A549 (cell line): ENCODE results near the gene ZC3H4. TPM values are rescaled to one million over a fixed set of nuclear protein-coding genes. Genes with fewer than 3 reads are reported as not detected.

Experiments
- ATAC-seq, 2 experiments: fragments of 200-7000 bp in 1 of 2; fragments of >200 bp in 1 of 2; cut with Nextera tagmentation in 1 of 2; cut with Tn5 transposase in 1 of 2; 3 replicates each; pipeline versions ENCODE4 v1.8.0 to v1.9.1; 2018 to 2020; ENCODE audit warnings: mild to moderate bottlenecking in 1 of 2, moderate library complexity in 1 of 2
- CTCF ChIA-PET: fragments of 300-600 bp; sonication (Branson Sonifier 250); formaldehyde crosslinking; extraction: SDS; loops from one replicate; lab custom pipeline; 2021; ENCODE audit warnings: antibody characterized with exemption, inconsistent platforms; lab: Yijun Ruan, JAX
- POLR2A ChIA-PET: fragments of 350-600 bp; formaldehyde crosslinking; extraction: SDS; loops from one replicate; lab custom pipeline; 2021; ENCODE audit warnings: antibody characterized with exemption, inconsistent platforms; lab: Yijun Ruan, JAX
- DNase-seq, 2 experiments: peaks; one replicate each; pipeline versions ENCODE4 v3.0.0 to v3.0.0-alpha.2; 2011 to 2016; ENCODE audit warnings: low read depth in 1 of 2, low spot score in 1 of 2
- FAIRE-seq: peaks from 2 replicates; lab custom pipeline; 2011; peaks lifted over from hg19 to GRCh38; lab: Jason Lieb, UNC
- H3K27ac ChIP-seq, 2 experiments: fragments of >200 bp; sonication (Bioruptor Twin); formaldehyde crosslinking; 3 replicates each; pipeline ENCODE4 v1.5.1; 2016 to 2017
- H3K4me1 ChIP-seq: fragments of >200 bp; sonication (Bioruptor Twin); formaldehyde crosslinking; 3 replicates; pipeline ENCODE4 v1.6.1; 2016
- H3K4me2 ChIP-seq: fragments of >200 bp; sonication (Bioruptor Twin); formaldehyde crosslinking; 3 replicates; pipeline ENCODE4 v1.6.1; 2016
- H3K4me3 ChIP-seq: fragments of >200 bp; sonication (Bioruptor Twin); formaldehyde crosslinking; 3 replicates; pipeline ENCODE4 v1.5.1; 2016
- H3K9me3 ChIP-seq: fragments of >200 bp; sonication (Bioruptor Twin); formaldehyde crosslinking; 3 replicates; pipeline ENCODE4 v1.6.1; 2016
- CBX8 ChIP-seq: fragments of 200-600 bp; sonication (generic); IDR thresholded peaks from 2 replicates; pipeline ENCODE4 v1.6.1; 2016
- CEBPB ChIP-seq, 2 experiments: fragments of >200 bp in 1 of 2; sonication (Bioruptor Twin) in 1 of 2; formaldehyde crosslinking in 1 of 2; IDR thresholded peaks; 2 replicates each; pipeline ENCODE4 v1.6.1; 2012 to 2016
- CTCF ChIP-seq: fragments of >200 bp; sonication (Bioruptor Twin); formaldehyde crosslinking; IDR thresholded peaks from 3 replicates; pipeline ENCODE4 v1.5.1; 2016
- EHMT2 ChIP-seq: fragments of 200-600 bp; sonication (generic); IDR thresholded peaks from 2 replicates; pipeline ENCODE4 v1.6.1; 2016; ENCODE audit warnings: antibody characterized with exemption, low read depth, mild to moderate bottlenecking, moderate library complexity
- FOSB ChIP-seq: fragments of 250-450 bp; sonication (Bioruptor Pico); IDR thresholded peaks from 2 replicates; pipeline ENCODE4 v1.5.0; 2020; ENCODE audit warnings: mild to moderate bottlenecking, moderate library complexity
- FOSL2 ChIP-seq, 2 experiments: fragments of 450-650 bp in 1 of 2; fragments of >200 bp in 1 of 2; sonication (Bioruptor Twin) in 1 of 2; formaldehyde crosslinking; IDR thresholded peaks; 2 replicates each; pipeline versions ENCODE4 v1.5.0 to v1.6.1; 2016 to 2020; ENCODE audit warnings: mild to moderate bottlenecking in 1 of 2, moderate library complexity in 1 of 2
- JUNB ChIP-seq: fragments of >200 bp; sonication (Bioruptor Twin); formaldehyde crosslinking; IDR thresholded peaks from 2 replicates; pipeline ENCODE4 v1.6.1; 2016
- NPAS2 ChIP-seq: fragments of 250-450 bp; sonication (Bioruptor Pico); IDR thresholded peaks from 2 replicates; pipeline ENCODE4 v1.8.0; 2022; ENCODE audit warnings: mild to moderate bottlenecking, moderate library complexity, borderline replicate concordance
- NR3C1 ChIP-seq: fragments of >200 bp; sonication (Bioruptor Twin); formaldehyde crosslinking; IDR thresholded peaks from 3 replicates; pipeline ENCODE4 v1.6.1; 2017
- PHF8 ChIP-seq: fragments of 200-600 bp; sonication (generic); IDR thresholded peaks from 2 replicates; pipeline ENCODE4 v1.6.1; 2016; ENCODE audit warnings: low read depth, mild to moderate bottlenecking, antibody characterized with exemption, moderate library complexity, borderline replicate concordance
- RARB ChIP-seq: fragments of 250-450 bp; sonication (Bioruptor Pico); IDR thresholded peaks from 2 replicates; pipeline ENCODE4 v1.8.0; 2021; ENCODE audit warnings: mild to moderate bottlenecking, moderate library complexity
- RCOR1 ChIP-seq: fragments of 150-350 bp; IDR thresholded peaks from 2 replicates; pipeline ENCODE4 v1.6.1; 2014; ENCODE audit warnings: antibody characterized with exemption, low read length, low read depth
- RNF2 ChIP-seq: fragments of 200-600 bp; sonication (generic); IDR thresholded peaks from 2 replicates; pipeline ENCODE4 v1.6.1; 2016; ENCODE audit warnings: low read depth, mild to moderate bottlenecking, antibody characterized with exemption, moderate library complexity, borderline replicate concordance
- SMC3 ChIP-seq: fragments of >200 bp; sonication (Bioruptor Twin); formaldehyde crosslinking; IDR thresholded peaks from 3 replicates; pipeline ENCODE4 v1.6.1; 2018; ENCODE audit warnings: inconsistent platforms
- TP53 ChIP-seq: fragments of 250-450 bp; sonication (Bioruptor Pico); IDR thresholded peaks from 2 replicates; pipeline ENCODE4 v1.5.0; 2021; ENCODE audit warnings: mild to moderate bottlenecking, moderate library complexity
- USF2 ChIP-seq: fragments of 450-650 bp; IDR thresholded peaks from 2 replicates; pipeline ENCODE4 v1.6.1; 2014; ENCODE audit warnings: antibody characterized with exemption
- ZC3H11A ChIP-seq: fragments of 450-650 bp; IDR thresholded peaks from 2 replicates; pipeline ENCODE4 v1.6.1; 2014; ENCODE audit warnings: antibody characterized with exemption, mild to moderate bottlenecking
- ZFP36 ChIP-seq: fragments of 450-650 bp; IDR thresholded peaks from 2 replicates; pipeline ENCODE4 v1.6.1; 2014; ENCODE audit warnings: borderline replicate concordance; ENCODE audit not compliant: partially characterized antibody
- ZNF302 ChIP-seq: fragments of 250-450 bp; sonication (Bioruptor Pico); IDR thresholded peaks from 2 replicates; pipeline ENCODE4 v1.9.0; 2021; ENCODE audit warnings: inconsistent platforms, mild to moderate bottlenecking, moderate library complexity
- WGBS: methylation state at CpG from one replicate; pipeline ENCODE4 v1.1.6; 2017; ENCODE audit errors: missing lambda C conversion rate; 5-methylcytosine and 5-hydroxymethylcytosine counted together
- polyA plus RNA-seq, 4 experiments: library from polyadenylated mRNA; depleted of rRNA in 3 of 4; stranded (reverse); fragments of >200 nt; fragmentation: RNase III in 1 of 4; extraction: RNeasy Plus Mini Kit Qiagen cat#74134 plus additional on column Dnase treatment in 1 of 4; gene quantifications; 2 replicates in 3 of 4; 3 replicates in 1 of 4; pipeline ENCODE4 v1.2.3, GENCODE V29; 2011 to 2017

ZC3H4 gene
- polyA plus RNA-seq, 2 of the 4 experiments (the other 2 are of a cell fraction) = 7.7 to 33.4 TPM

GRCh38 chr19:47145639-47146486 lies 32.3 kb upstream of the ZC3H4 start:
- TF ChIP-seq EHMT2 = no peak
- TF ChIP-seq NPAS2 (CRISPR knock-in tag) = no peak
- TF ChIP-seq SMC3 = no peak
- no peak for TF ChIP-seq ZFP36
- TF ChIP-seq JUNB = no peak
- TF ChIP-seq RNF2 = no peak
- TF ChIP-seq, all 56 proteins: peak for 0
- 92% methylated on average over 5 of the region's 5 CpGs for WGBS
- POLR2A ChIA-PET = interaction anchor here (0.5 to 1.4 kb wide), 5 partner anchors 9 to 79 kb away, joined by 3 to 4 read pairs (median 3); partner anchors contain the start of gene ZC3H4
- no peak for ATAC-seq
- Histone ChIP-seq H3K4me3 (no peak overlapping the region), H3K4me2 (no peak overlapping the region), H3K4me1 (peaks cover 30% of the 10 kb centered on the region), H3K9me3 (no peaks in the 10 kb centered on the region), H3K27ac (no peak overlapping the region)
- DNase-seq = no peak
- CTCF ChIA-PET = interaction anchor here (0.7 to 26.9 kb wide), 16 partner anchors 9 to 1327 kb away, joined by 3 to 364 read pairs (median 6); partner anchors contain the start of genes DHX34 and SAE1
- FAIRE-seq = no peak

- DNase-seq = no peak
- TF ChIP-seq RNF2 (no peak), SMC3 (no peak), TP53 (no peak), CBX8 (no peak), ZNF302 (CRISPR knock-in tag) (no peak), ZC3H11A (no peak), PHF8 (no peak), CTCF (no peak), RARB (CRISPR knock-in tag) (no peak), CEBPB (IDR thresholded peaks at IDR 0.05) (no peak; a peak in 1 of 4 replicates), RCOR1 (no peak), USF2 (no peak), FOSB (CRISPR knock-in tag) (no peak), NR3C1 (no peak)
- TF ChIP-seq, all 56 proteins: peak for 0
- no peak for ATAC-seq
- H3K9me3 ChIP-seq = no peaks in the 10 kb centered on the region
- CTCF ChIA-PET = interaction anchor here (0.6 to 26.9 kb wide), 10 partner anchors 12 to 205 kb away, joined by 3 to 364 read pairs (median 5); partner anchors contain the start of genes DHX34 and SAE1
- no peak for FAIRE-seq
- POLR2A ChIA-PET = no interaction called here
- H3K27ac ChIP-seq = no peak overlapping the region
- WGBS = 94% methylated on average over 13 of the region's 13 CpGs
- no peak overlapping the region for H3K4me2 ChIP-seq
- H3K4me1 ChIP-seq = peaks cover 34% of the 10 kb centered on the region
- H3K4me3 ChIP-seq = no peak overlapping the region
These were observed 31.1 kb upstream of the ZC3H4 start for GRCh38 chr19:47144630-47145029.

- ChIA-PET POLR2A (interaction anchor here (0.7 to 1.2 kb wide), 2 partner anchors 101 to 527 kb away, joined by 3 read pairs; no protein-coding TSS in a partner anchor), CTCF (interaction anchor here (0.6 to 26.9 kb wide), 10 partner anchors 11 to 130 kb away, joined by 3 to 364 read pairs (median 5); partner anchors contain the start of gene SAE1)
- no peaks in the 10 kb centered on the region for H3K9me3 ChIP-seq
- peaks cover 34% of the 10 kb centered on the region for H3K4me1 ChIP-seq
- TF ChIP-seq FOSL2 (IDR thresholded peaks at IDR 0.05) (no peak), FOSL2 (CRISPR knock-in tag; IDR thresholded peaks at IDR 0.05) (no peak)
- no peak for ATAC-seq
- FAIRE-seq = no peak
- DNase-seq = no peak
- no peak overlapping the region for H3K4me3 ChIP-seq
- WGBS = 77% methylated on average over 11 of the region's 11 CpGs
- peak overlapping the region; percentile 44 for H3K4me2 ChIP-seq
- peak overlapping the region in 1 of 2 experiments; percentile 29; a peak in 3 of 6 replicates for H3K27ac ChIP-seq
These were observed 29.9 kb upstream of the ZC3H4 start for GRCh38 chr19:47143322-47144073.
